ENCODE data around the gene ARID3B. TPM values are rescaled to one million over a fixed set of nuclear protein-coding genes. Genes with fewer than 3 reads are reported as not detected.

ARID3B gene
- total RNA-seq, 2 experiments from 2014 or later: 25.0 to 27.9 TPM

DNA sequence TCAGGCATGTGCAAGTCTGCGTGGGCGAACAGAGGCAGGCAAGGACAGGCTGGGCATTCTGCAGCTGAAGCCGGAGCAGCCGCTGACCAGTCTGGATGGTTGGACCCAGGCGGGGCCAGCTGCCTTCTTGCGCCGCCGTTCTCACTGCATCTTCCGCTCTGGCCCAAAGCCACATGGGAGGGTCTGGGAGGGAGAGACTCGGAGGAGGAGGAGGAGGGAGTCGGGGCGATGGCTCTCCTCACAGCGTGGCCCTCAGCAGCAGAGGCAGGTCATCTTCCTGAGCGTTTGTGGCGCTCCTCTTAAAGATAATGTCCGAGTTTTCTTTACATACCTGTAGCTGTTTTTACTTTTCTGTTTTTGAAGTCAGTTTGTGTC is 80.5 kb downstream of the ARID3B start:
- no peak overlapping the region for H3K4me3 ChIP-seq (ENCODE audit: low read length)
- H3K36me3 ChIP-seq (ENCODE audit: insufficient read depth, low read length): peaks cover 81% of the 10 kb centered on the region
- H3K4me1 ChIP-seq (ENCODE audit: insufficient read depth, low read length): peaks cover 57% of the 10 kb centered on the region
- POLR2A ChIA-PET: interaction anchor here (0.8 to 1.5 kb wide), 3 partner anchors 10 to 163 kb away, joined by 3 read pairs; no protein-coding TSS in a partner anchor
- Mint-ChIP-seq H3K36me3 (ENCODE audit: low read depth) (peaks cover 94% of the 10 kb centered on the region), H3K27ac (peak overlapping the region; percentile 67), H3K27me3 (no peaks in the 10 kb centered on the region), H3K4me1 (ENCODE audit: low read depth) (peaks cover 46% of the 10 kb centered on the region), H3K9me3 (no peaks in the 10 kb centered on the region), H3K4me3 (no peak overlapping the region)
- DNase-seq (no peak), ATAC-seq (ENCODE audit: poor library complexity) (no peak)
- no peaks in the 10 kb centered on the region for H3K27me3 ChIP-seq (ENCODE audit: control insufficient read depth in 1 of 2, insufficient read depth in 2 of 2, low read length in 2 of 2)
- TF ChIP-seq, protein P1, sequence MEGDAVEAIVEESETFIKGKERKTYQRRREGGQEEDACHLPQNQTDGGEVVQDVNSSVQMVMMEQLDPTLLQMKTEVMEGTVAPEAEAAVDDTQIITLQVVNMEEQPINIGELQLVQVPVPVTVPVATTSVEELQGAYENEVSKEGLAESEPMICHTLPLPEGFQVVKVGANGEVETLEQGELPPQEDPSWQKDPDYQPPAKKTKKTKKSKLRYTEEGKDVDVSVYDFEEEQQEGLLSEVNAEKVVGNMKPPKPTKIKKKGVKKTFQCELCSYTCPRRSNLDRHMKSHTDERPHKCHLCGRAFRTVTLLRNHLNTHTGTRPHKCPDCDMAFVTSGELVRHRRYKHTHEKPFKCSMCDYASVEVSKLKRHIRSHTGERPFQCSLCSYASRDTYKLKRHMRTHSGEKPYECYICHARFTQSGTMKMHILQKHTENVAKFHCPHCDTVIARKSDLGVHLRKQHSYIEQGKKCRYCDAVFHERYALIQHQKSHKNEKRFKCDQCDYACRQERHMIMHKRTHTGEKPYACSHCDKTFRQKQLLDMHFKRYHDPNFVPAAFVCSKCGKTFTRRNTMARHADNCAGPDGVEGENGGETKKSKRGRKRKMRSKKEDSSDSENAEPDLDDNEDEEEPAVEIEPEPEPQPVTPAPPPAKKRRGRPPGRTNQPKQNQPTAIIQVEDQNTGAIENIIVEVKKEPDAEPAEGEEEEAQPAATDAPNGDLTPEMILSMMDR (IDR thresholded peaks at IDR 0.05): no peak
- CTCF ChIA-PET: interaction anchor here (0.6 to 2.2 kb wide), 15 partner anchors 11 to 329 kb away, joined by 3 to 34 read pairs (median 3); no protein-coding TSS in a partner anchor
- no peak overlapping the region for H3K27ac ChIP-seq (ENCODE audit: low read depth in 1 of 2, low read length in 2 of 2)
- H3K9me3 ChIP-seq (ENCODE audit: control insufficient read depth in 1 of 2, insufficient read depth in 1 of 2, low read length in 2 of 2): no peaks in the 10 kb centered on the region
- intact Hi-C loops (cut with DNase I, micrococcal nuclease): no loop called here

DNA sequence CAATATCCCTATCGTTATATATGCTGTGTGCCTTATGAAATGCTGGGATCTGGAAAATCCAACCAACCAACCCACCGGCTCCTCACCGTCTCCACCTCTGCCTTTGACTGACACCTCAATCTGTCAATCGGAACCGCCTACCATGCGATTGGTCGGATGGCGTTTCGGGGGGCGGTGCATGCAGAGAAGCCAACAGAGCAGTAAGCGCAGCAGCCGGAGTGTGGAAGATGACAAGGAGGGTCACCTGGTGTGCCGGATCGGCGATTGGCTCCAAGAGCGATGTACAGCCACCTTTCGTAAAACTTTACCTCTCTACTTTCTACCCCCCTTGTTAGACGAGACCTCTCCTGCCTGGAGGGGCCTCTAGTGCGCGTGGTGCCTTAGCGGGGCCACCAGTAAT is 80.9 kb downstream of the ARID3B start:
- ATAC-seq (ENCODE audit: poor library complexity): no peak
- Histone ChIP-seq H3K27ac (ENCODE audit: low read depth in 1 of 2, low read length in 2 of 2) (no peak overlapping the region), H3K4me3 (ENCODE audit: low read length) (no peak overlapping the region), H3K9me3 (ENCODE audit: control insufficient read depth in 1 of 2, insufficient read depth in 1 of 2, low read length in 2 of 2) (no peaks in the 10 kb centered on the region), H3K36me3 (ENCODE audit: insufficient read depth, low read length) (peaks cover 85% of the 10 kb centered on the region), H3K4me1 (ENCODE audit: insufficient read depth, low read length) (peaks cover 55% of the 10 kb centered on the region), H3K27me3 (ENCODE audit: control insufficient read depth in 1 of 2, insufficient read depth in 2 of 2, low read length in 2 of 2) (no peaks in the 10 kb centered on the region)
- Mint-ChIP-seq H3K36me3 (ENCODE audit: low read depth) (peaks cover 96% of the 10 kb centered on the region), H3K27me3 (no peaks in the 10 kb centered on the region), H3K4me3 (no peak overlapping the region), H3K27ac (peak overlapping the region; percentile 27), H3K4me1 (ENCODE audit: low read depth) (peaks cover 42% of the 10 kb centered on the region), H3K9me3 (no peaks in the 10 kb centered on the region)
- CTCF ChIA-PET: interaction anchor here (0.7 to 2.2 kb wide), 8 partner anchors 11 to 329 kb away, joined by 3 to 34 read pairs (median 3); no protein-coding TSS in a partner anchor
- TF ChIP-seq, protein P1 (IDR thresholded peaks at IDR 0.05): no peak
- DNase-seq: no peak
- POLR2A ChIA-PET: interaction anchor here (1.3 to 1.5 kb wide), 2 partner anchors 10 to 13 kb away, joined by 3 read pairs; no protein-coding TSS in a partner anchor
- intact Hi-C loops (cut with DNase I, micrococcal nuclease): no loop called here

DNA sequence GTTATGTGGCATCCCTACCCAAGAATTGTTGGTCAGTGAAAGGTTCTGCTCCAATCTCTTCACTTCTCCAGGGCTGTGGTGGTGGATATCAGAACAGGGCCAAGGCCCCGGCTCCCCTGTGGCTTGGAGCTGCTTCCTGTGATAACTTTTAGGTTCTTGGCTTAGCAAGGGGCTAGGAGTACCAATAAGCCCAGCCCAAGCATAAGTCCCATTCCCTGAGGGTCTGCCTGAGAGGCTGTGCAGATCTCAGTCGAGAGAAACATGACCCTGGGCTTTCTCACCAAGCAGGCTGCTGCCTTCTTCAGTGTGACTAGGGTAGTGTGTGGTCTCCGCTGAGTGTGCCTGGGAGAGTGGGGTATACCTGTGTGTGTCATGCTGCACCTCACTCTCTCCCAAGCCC is 81.7 kb downstream of the ARID3B start:
- H3K4me1 ChIP-seq (ENCODE audit: insufficient read depth, low read length): peaks cover 49% of the 10 kb centered on the region
- H3K36me3 ChIP-seq (ENCODE audit: insufficient read depth, low read length): peaks cover 94% of the 10 kb centered on the region
- H3K9me3 ChIP-seq (ENCODE audit: control insufficient read depth in 1 of 2, insufficient read depth in 1 of 2, low read length in 2 of 2): no peaks in the 10 kb centered on the region
- ATAC-seq (ENCODE audit: poor library complexity): no peak
- no peak for DNase-seq
- H3K4me3 ChIP-seq (ENCODE audit: low read length): no peak overlapping the region
- Mint-ChIP-seq H3K36me3 (ENCODE audit: low read depth) (peaks cover 96% of the 10 kb centered on the region), H3K4me1 (ENCODE audit: low read depth) (peaks cover 34% of the 10 kb centered on the region), H3K9me3 (no peaks in the 10 kb centered on the region), H3K27me3 (no peaks in the 10 kb centered on the region), H3K27ac (no peak overlapping the region), H3K4me3 (no peak overlapping the region)
- H3K27me3 ChIP-seq (ENCODE audit: control insufficient read depth in 1 of 2, insufficient read depth in 2 of 2, low read length in 2 of 2): no peaks in the 10 kb centered on the region
- intact Hi-C loops (cut with DNase I, micrococcal nuclease): no loop called here
- no peak overlapping the region for H3K27ac ChIP-seq (ENCODE audit: low read depth in 1 of 2, low read length in 2 of 2)
- TF ChIP-seq, protein P1 (IDR thresholded peaks at IDR 0.05): no peak
- CTCF ChIA-PET: interaction anchor here (2.2 kb wide), 1 partner anchor 10 kb away, joined by 34 read pairs; no protein-coding TSS in a partner anchor
- POLR2A ChIA-PET: interaction anchor here (1.3 kb wide), 1 partner anchor 12 kb away, joined by 3 read pairs; no protein-coding TSS in a partner anchor
